SK-N-SH (cell line): ENCODE data around the gene PRR16. TPM values are rescaled to one million over a fixed set of nuclear protein-coding genes. Genes with fewer than 3 reads are reported as not detected.
"Not testable (repeated sequence)": the region's sequence is repeated elsewhere in the genome, so short reads cannot be mapped to it uniquely, and the experiment has no call there.

ENCODE experiments used
- CTCF ChIA-PET: fragments of 300-600, 350-600 bp; formaldehyde crosslinking; extraction: SDS; loops from one replicate; lab custom pipeline; 2021; lab: Yijun Ruan, JAX
- POLR2A ChIA-PET: fragments of 350-600 bp; sonication (Branson Sonifier 250); formaldehyde crosslinking; extraction: SDS; loops from one replicate; lab custom pipeline; 2020; ENCODE audit warnings: antibody characterized with exemption, inconsistent platforms; lab: Yijun Ruan, JAX
- DNase-seq: peaks from one replicate; pipeline ENCODE4 v3.0.0; 2012
- H2AFZ ChIP-seq: fragments of 200-600 bp; sonication (generic); 2 replicates; pipeline ENCODE4 v1.8.1; 2016; ENCODE audit warnings: antibody characterized with exemption, mild to moderate bottlenecking, low read depth
- H3F3A ChIP-seq: fragments of 200-600 bp; sonication (generic); replicated peaks from 2 replicates; pipeline ENCODE3; 2016; ENCODE audit warnings: antibody characterized with exemption, mild to moderate bottlenecking; ENCODE audit not compliant: insufficient read depth
- H3K27ac ChIP-seq, 2 experiments: fragments of 200-500 bp in 1 of 2; fragments of 200-600 bp in 1 of 2; sonication (Bioruptor generic) in 1 of 2; sonication (generic), shearing (Covaris generic) in 1 of 2; 2 replicates each; pipeline versions ENCODE4 v1.5.1 to v1.6.1; 2014 to 2016; ENCODE audit warnings: low read depth in 2 of 2, inconsistent platforms in 1 of 2, low read length in 1 of 2, mild to moderate bottlenecking in 1 of 2, mixed read lengths in 1 of 2
- H3K27me3 ChIP-seq: fragments of 200-600 bp; sonication (generic), shearing (Covaris generic); 2 replicates; pipeline ENCODE4 v1.6.1; 2016; ENCODE audit warnings: mixed run types; ENCODE audit not compliant: insufficient read depth
- H3K36me3 ChIP-seq, 2 experiments: fragments of 200-500 bp in 1 of 2; fragments of 200-600 bp in 1 of 2; sonication (Bioruptor generic) in 1 of 2; sonication (generic) in 1 of 2; replicated peaks in 1 of 2; 2 replicates each; pipeline versions ENCODE3 to v1.5.1; 2014 to 2016; ENCODE audit warnings: low read length in 1 of 2, mild to moderate bottlenecking in 1 of 2; ENCODE audit not compliant: insufficient read depth in 2 of 2, control insufficient read depth in 1 of 2
- H3K4me1 ChIP-seq, 2 experiments: fragments of 200-500 bp in 1 of 2; fragments of 200-600 bp in 1 of 2; sonication (Bioruptor generic) in 1 of 2; sonication (generic), shearing (Covaris generic) in 1 of 2; 2 replicates each; pipeline versions ENCODE4 v1.5.1 to v1.6.1; 2014 to 2016; ENCODE audit warnings: low read depth in 1 of 2, low read length in 1 of 2, mixed run types in 1 of 2; ENCODE audit not compliant: insufficient read depth in 2 of 2, control insufficient read depth in 1 of 2
- H3K4me2 ChIP-seq: fragments of 200-600 bp; sonication (generic), shearing (Covaris generic); 2 replicates; pipeline ENCODE4 v1.6.1; 2017; ENCODE audit warnings: mixed run types
- H3K4me3 ChIP-seq, 2 experiments: fragments of 200-500 bp in 1 of 2; fragments of 200-600 bp in 1 of 2; sonication (Bioruptor generic) in 1 of 2; sonication (generic), shearing (Covaris generic) in 1 of 2; 2 replicates each; pipeline versions ENCODE4 v1.5.1 to v1.8.1; 2014 to 2016; ENCODE audit warnings: low read depth in 2 of 2, inconsistent platforms in 1 of 2, low read length in 1 of 2, mild to moderate bottlenecking in 1 of 2, mixed read lengths in 1 of 2, moderate library complexity in 1 of 2
- H3K79me2 ChIP-seq: fragments of 200-600 bp; sonication (generic); 2 replicates; pipeline ENCODE4 v1.8.1; 2017; ENCODE audit warnings: mild to moderate bottlenecking; ENCODE audit not compliant: insufficient read depth
- H3K9ac ChIP-seq: fragments of 200-600 bp; sonication (generic); 2 replicates; pipeline ENCODE4 v1.6.1; 2017; ENCODE audit warnings: mixed run types
- H3K9me2 ChIP-seq: fragments of 200-600 bp; sonication (generic); 2 replicates; pipeline ENCODE4 v1.6.1; 2017; ENCODE audit warnings: mixed run types
- H3K9me3 ChIP-seq: fragments of 200-600 bp; sonication (generic); 2 replicates; pipeline ENCODE4 v1.6.1; 2017; ENCODE audit warnings: mixed run types, mild to moderate bottlenecking, moderate library complexity
- H4K20me1 ChIP-seq: fragments of 200-600 bp; sonication (generic); 2 replicates; pipeline ENCODE4 v1.6.1; 2017; ENCODE audit warnings: mild to moderate bottlenecking, mixed run types; ENCODE audit not compliant: insufficient read depth
- EP300 ChIP-seq, 2 experiments: IDR thresholded peaks; 2 replicates each; pipeline versions ENCODE4 v1.4.0 to v1.6.1; 2012; ENCODE audit warnings: borderline replicate concordance in 1 of 2, low read depth in 1 of 2, low read length in 1 of 2
- POLR2AphosphoS5 ChIP-seq: IDR thresholded peaks from 2 replicates; pipeline ENCODE4 v1.6.1; 2012; ENCODE audit warnings: low read depth, low read length
- RAD21 ChIP-seq: IDR thresholded peaks from 2 replicates; pipeline ENCODE4 v1.6.1; 2012; ENCODE audit warnings: mild to moderate bottlenecking, low read length
- SIN3A ChIP-seq: IDR thresholded peaks from 2 replicates; pipeline ENCODE4 v1.6.1; 2012; ENCODE audit warnings: low read depth, mild to moderate bottlenecking, low read length, moderate library complexity, borderline replicate concordance
- SMC3 ChIP-seq: IDR thresholded peaks from 2 replicates; pipeline ENCODE4 v1.6.1; 2012; ENCODE audit warnings: low read depth, low read length, improper control_type of control experiment
- WGBS: methylation state at CpG from one replicate; pipeline ENCODE4 v1.1.6; 2017; ENCODE audit warnings: low lambda C conversion rate; 5-methylcytosine and 5-hydroxymethylcytosine counted together
- polyA plus RNA-seq, 3 experiments: library from polyadenylated mRNA; depleted of rRNA; stranded (reverse); fragments of >200 nt; gene quantifications; 2 replicates each; pipeline ENCODE4 v1.2.3, GENCODE V29; 2012

PRR16 gene
- polyA plus RNA-seq, 1 of the 3 experiments (the other 2 are of a cell fraction): 26.7 TPM

- Histone ChIP-seq H4K20me1 (no peaks in the 10 kb centered on the region), H3K79me2 (no peaks in the 10 kb centered on the region), H3K9ac (no peak overlapping the region), H3K4me1 (no peaks in the 10 kb centered on the region), H2AFZ (no peak overlapping the region), H3K4me3 (no peak overlapping the region), H3K27me3 (no peaks in the 10 kb centered on the region), H3F3A (no peaks in the 10 kb centered on the region), H3K4me2 (no peak overlapping the region), H3K27ac (no peak overlapping the region), H3K36me3 (no peaks in the 10 kb centered on the region), H3K9me2 (no peaks in the 10 kb centered on the region), H3K9me3 (no peaks in the 10 kb centered on the region)
- CTCF ChIA-PET: no interaction called here
- TF ChIP-seq RAD21 (no peak), EP300 (IDR thresholded peaks at IDR 0.05; ENCODE audit: borderline replicate concordance in 1 of 2, low read depth in 1 of 2, low read length in 1 of 2) (no peak), POLR2AphosphoS5 (no peak)
- 82% methylated on average over 4 of the region's 4 CpGs for WGBS
- no peak for DNase-seq
- POLR2A ChIA-PET: no interaction called here
Measured at GRCh38 chr5:120695368-120695880, 231.3 kb downstream of the PRR16 start.

- POLR2A ChIA-PET: no interaction called here
- no peaks in the 10 kb centered on the region for H3K79me2 ChIP-seq
- TF ChIP-seq SMC3: no peak
- TF ChIP-seq SIN3A: no peak
- TF ChIP-seq, all 33 proteins: peak for 0
- Histone ChIP-seq H3K9me3 (no peaks in the 10 kb centered on the region), H3K9me2 (no peaks in the 10 kb centered on the region), H3K27ac (no peak overlapping the region), H3K4me2 (no peak overlapping the region), H3K27me3 (no peaks in the 10 kb centered on the region), H3K36me3 (no peaks in the 10 kb centered on the region), H3K9ac (no peak overlapping the region), H3K4me3 (no peak overlapping the region), H4K20me1 (no peaks in the 10 kb centered on the region), H3F3A (no peaks in the 10 kb centered on the region), H2AFZ (no peak overlapping the region), H3K4me1 (no peaks in the 10 kb centered on the region)
- 94% methylated on average over 4 of the region's 4 CpGs for WGBS
- DNase-seq: no peak
- CTCF ChIA-PET: no interaction called here
Measured at GRCh38 chr5:120697147-120697546, 233.0 kb downstream of the PRR16 start.

GRCh38 chr5:120697670-120698327 is 233.7 kb downstream of the PRR16 start:
- H3K9me2 ChIP-seq, H3K79me2 ChIP-seq, H3K27me3 ChIP-seq, CTCF ChIA-PET, H3K4me1 ChIP-seq, H2AFZ ChIP-seq, H3K4me2 ChIP-seq, H3K27ac ChIP-seq, H3K9me3 ChIP-seq, DNase-seq, POLR2A ChIA-PET, H3F3A ChIP-seq, H3K9ac ChIP-seq, H4K20me1 ChIP-seq, H3K36me3 ChIP-seq, H3K4me3 ChIP-seq: not testable (repeated sequence)
- 90% methylated on average over 11 of the region's 13 CpGs for WGBS

- POLR2A ChIA-PET, H3K9me2 ChIP-seq, H3K9ac ChIP-seq, CTCF ChIA-PET, H3K4me3 ChIP-seq, H4K20me1 ChIP-seq, H3F3A ChIP-seq, H3K27ac ChIP-seq, DNase-seq, H3K9me3 ChIP-seq, H3K36me3 ChIP-seq, H3K4me1 ChIP-seq, H3K27me3 ChIP-seq, H3K79me2 ChIP-seq, H2AFZ ChIP-seq, H3K4me2 ChIP-seq: not testable (repeated sequence)
- 94% methylated on average over 12 of the region's 12 CpGs for WGBS
Measured at GRCh38 chr5:120700653-120701052, 236.6 kb downstream of the PRR16 start.

GRCh38 chr5:120702817-120703538 is 238.9 kb downstream of the PRR16 start:
- H3K27me3 ChIP-seq, POLR2A ChIA-PET, CTCF ChIA-PET, H3F3A ChIP-seq, H3K4me2 ChIP-seq, H3K36me3 ChIP-seq, H3K4me1 ChIP-seq, H3K27ac ChIP-seq, H3K9me3 ChIP-seq, DNase-seq, H3K9ac ChIP-seq, H4K20me1 ChIP-seq, H3K9me2 ChIP-seq, H2AFZ ChIP-seq, H3K4me3 ChIP-seq, H3K79me2 ChIP-seq: not testable (repeated sequence)
- 90% methylated on average over 11 of the region's 16 CpGs for WGBS
